Skeletal muscle satellite cell (primary cell): ENCODE data around the gene PEMT.

ENCODE experiments used
- H3K27me3 ChIP-seq: 2 replicates; pipeline ENCODE4 v1.7.0; 2013; ENCODE audit warnings: low read length; ENCODE audit not compliant: control insufficient read depth, insufficient read depth
- H3K36me3 ChIP-seq: 2 replicates; pipeline ENCODE4 v1.7.0; 2013; ENCODE audit warnings: mild to moderate bottlenecking, control low read depth, low read length; ENCODE audit not compliant: insufficient read depth
- H3K4me1 ChIP-seq: 2 replicates; pipeline ENCODE4 v1.7.0; 2013; ENCODE audit warnings: low read length; ENCODE audit not compliant: control insufficient read depth, insufficient read depth
- H3K4me2 ChIP-seq: 2 replicates; pipeline ENCODE4 v1.7.0; 2013; ENCODE audit warnings: mild to moderate bottlenecking, low read length
- H3K4me3 ChIP-seq: 2 replicates; pipeline ENCODE4 v1.7.0; 2013; ENCODE audit warnings: low read length
- H3K9ac ChIP-seq: 2 replicates; pipeline ENCODE4 v1.7.0; 2013; ENCODE audit warnings: mild to moderate bottlenecking, low read depth, low read length, moderate library complexity
- H3K9me3 ChIP-seq: replicated peaks from 2 replicates; pipeline ENCODE4 v1.7.0; 2013; ENCODE audit warnings: mild to moderate bottlenecking, control low read depth, low read length

PEMT gene

GRCh38 chr17:17567631-17568030 is 23.9 kb downstream of the PEMT start:
- Histone ChIP-seq H3K4me3 (no peak overlapping the region), H3K4me1 (no peaks in the 10 kb centered on the region), H3K27me3 (no peaks in the 10 kb centered on the region), H3K9me3 (no peaks in the 10 kb centered on the region), H3K36me3 (no peaks in the 10 kb centered on the region), H3K4me2 (no peak overlapping the region), H3K9ac (no peak overlapping the region)

- Histone ChIP-seq H3K4me1 (peaks cover 5% of the 10 kb centered on the region), H3K36me3 (no peaks in the 10 kb centered on the region), H3K4me3 (no peak overlapping the region), H3K4me2 (no peak overlapping the region), H3K9ac (no peak overlapping the region), H3K9me3 (no peaks in the 10 kb centered on the region), H3K27me3 (no peaks in the 10 kb centered on the region)
Measured at GRCh38 chr17:17566896-17567513, 24.5 kb downstream of the PEMT start.

DNA sequence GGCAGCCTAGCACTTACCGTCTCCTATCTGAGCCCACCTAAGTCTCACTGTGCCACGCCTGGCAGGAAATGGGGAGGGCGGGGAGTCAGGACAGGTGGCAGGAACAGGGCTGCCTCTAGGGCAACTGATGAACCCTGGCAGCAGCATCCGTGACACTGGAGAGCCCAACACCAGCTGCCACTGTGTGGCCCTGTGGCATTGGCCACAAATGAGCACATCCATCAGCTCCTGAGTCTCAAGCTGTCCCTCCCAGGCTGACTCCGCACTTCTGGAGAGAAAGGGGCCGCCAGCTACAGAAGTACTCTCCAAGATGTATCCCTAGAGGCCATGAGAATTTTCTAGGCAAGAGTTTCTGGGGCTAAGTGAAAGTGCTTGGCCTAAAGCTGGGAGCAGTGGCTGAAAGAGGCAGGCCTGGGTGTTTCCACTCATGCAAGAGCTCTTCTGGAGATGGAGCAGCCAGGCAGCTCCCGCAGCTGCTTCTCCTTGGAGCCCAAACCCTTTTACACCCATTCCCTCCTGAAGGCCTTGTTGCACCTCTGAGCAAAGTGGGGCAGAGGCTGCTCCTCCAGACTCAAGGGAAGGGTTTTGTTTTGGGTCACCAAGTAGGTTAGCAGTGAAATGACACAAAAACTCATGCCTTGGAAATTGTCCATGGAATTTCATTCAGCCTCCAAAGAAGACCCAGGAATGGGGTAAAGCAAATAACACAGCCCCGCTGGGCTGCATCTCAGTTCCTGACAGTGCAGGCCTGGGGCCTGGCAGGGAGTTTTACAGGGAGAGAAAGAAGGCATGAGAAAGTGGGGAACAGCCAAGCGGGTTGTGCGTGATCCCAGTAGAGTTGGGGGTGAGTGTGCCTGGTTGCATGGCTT is 25.8 kb downstream of the PEMT start:
- no peak overlapping the region for H3K9ac ChIP-seq
- H3K4me1 ChIP-seq: peaks cover 16% of the 10 kb centered on the region
- no peak overlapping the region for H3K4me3 ChIP-seq
- no peak overlapping the region for H3K4me2 ChIP-seq
- H3K27me3 ChIP-seq: no peaks in the 10 kb centered on the region
- H3K36me3 ChIP-seq: no peaks in the 10 kb centered on the region
- H3K9me3 ChIP-seq: no peaks in the 10 kb centered on the region

DNA sequence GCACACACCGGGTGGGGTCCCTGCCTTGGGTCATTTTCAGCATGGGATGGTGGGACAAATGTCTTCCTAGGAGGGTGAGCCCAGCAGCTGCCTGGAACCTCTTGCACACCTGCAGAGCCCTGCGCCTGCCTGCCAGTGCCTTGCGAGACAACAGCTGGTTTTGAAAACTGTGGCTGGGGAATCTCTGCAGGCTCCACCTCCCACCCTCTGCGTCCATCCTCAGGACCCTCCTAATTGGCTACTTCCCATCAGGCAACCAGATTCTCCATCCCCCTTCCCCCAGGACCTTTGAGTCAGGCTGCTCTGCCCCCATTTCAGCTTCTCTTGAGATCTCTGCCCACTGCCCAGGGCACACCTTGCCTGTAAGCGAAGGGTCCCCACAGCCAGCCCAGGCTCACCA is 26.6 kb downstream of the PEMT start:
- Histone ChIP-seq H3K9ac (no peak overlapping the region), H3K4me2 (no peak overlapping the region), H3K27me3 (no peaks in the 10 kb centered on the region), H3K4me3 (no peak overlapping the region), H3K4me1 (peaks cover 16% of the 10 kb centered on the region), H3K36me3 (no peaks in the 10 kb centered on the region), H3K9me3 (no peaks in the 10 kb centered on the region)

GRCh38 chr17:17564323-17564722 is 27.2 kb downstream of the PEMT start:
- H3K9me3 ChIP-seq: no peaks in the 10 kb centered on the region
- H3K4me2 ChIP-seq: no peak overlapping the region
- H3K36me3 ChIP-seq: no peaks in the 10 kb centered on the region
- H3K9ac ChIP-seq: no peak overlapping the region
- peaks cover 16% of the 10 kb centered on the region for H3K4me1 ChIP-seq
- no peaks in the 10 kb centered on the region for H3K27me3 ChIP-seq
- H3K4me3 ChIP-seq: no peak overlapping the region

DNA sequence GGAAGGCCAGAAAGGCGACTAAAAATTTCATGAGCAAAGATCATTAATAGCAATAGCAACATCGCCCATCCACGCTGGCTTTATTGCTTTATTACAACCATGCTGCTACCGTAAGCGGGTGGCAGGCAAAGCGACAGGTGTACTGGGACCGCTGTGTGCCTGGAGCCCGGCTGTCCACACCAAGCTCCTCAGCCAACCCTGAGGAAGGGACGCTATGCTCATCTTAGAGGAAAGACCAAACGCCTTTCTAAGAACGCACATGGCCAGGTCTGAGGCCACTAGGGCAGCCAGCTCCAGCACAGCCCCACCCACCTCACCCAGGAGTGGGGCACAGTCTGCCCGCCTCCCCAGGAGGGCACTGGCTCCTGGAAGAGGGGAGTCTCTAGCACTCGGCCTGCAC is 28.0 kb downstream of the PEMT start:
- Histone ChIP-seq H3K4me1 (peaks cover 16% of the 10 kb centered on the region), H3K9ac (no peak overlapping the region), H3K36me3 (no peaks in the 10 kb centered on the region), H3K27me3 (no peaks in the 10 kb centered on the region), H3K4me3 (no peak overlapping the region), H3K4me2 (no peak overlapping the region), H3K9me3 (no peaks in the 10 kb centered on the region)

GRCh38 chr17:17562146-17562511 is 29.4 kb downstream of the PEMT start:
- H3K9ac ChIP-seq: peak overlapping the region; percentile 60

GRCh38 chr17:17561408-17562145 is 29.9 kb downstream of the PEMT start:
- H3K27me3 ChIP-seq: no peaks in the 10 kb centered on the region
- H3K4me2 ChIP-seq: peak overlapping the region; percentile 69
- peaks cover 16% of the 10 kb centered on the region for H3K4me1 ChIP-seq
- H3K4me3 ChIP-seq: peak overlapping the region; percentile 44
- H3K36me3 ChIP-seq: no peaks in the 10 kb centered on the region
- peak overlapping the region; percentile 60 for H3K9ac ChIP-seq
- H3K9me3 ChIP-seq: no peaks in the 10 kb centered on the region

More at GRCh38 chr17:17562146-17562511, 29.4 kb downstream of the PEMT start:
- peaks cover 16% of the 10 kb centered on the region for H3K4me1 ChIP-seq
- H3K36me3 ChIP-seq: no peaks in the 10 kb centered on the region
- H3K4me3 ChIP-seq: peak overlapping the region; percentile 44
- H3K9me3 ChIP-seq: no peaks in the 10 kb centered on the region
- H3K27me3 ChIP-seq: no peaks in the 10 kb centered on the region
- H3K4me2 ChIP-seq: peak overlapping the region; percentile 69

DNA sequence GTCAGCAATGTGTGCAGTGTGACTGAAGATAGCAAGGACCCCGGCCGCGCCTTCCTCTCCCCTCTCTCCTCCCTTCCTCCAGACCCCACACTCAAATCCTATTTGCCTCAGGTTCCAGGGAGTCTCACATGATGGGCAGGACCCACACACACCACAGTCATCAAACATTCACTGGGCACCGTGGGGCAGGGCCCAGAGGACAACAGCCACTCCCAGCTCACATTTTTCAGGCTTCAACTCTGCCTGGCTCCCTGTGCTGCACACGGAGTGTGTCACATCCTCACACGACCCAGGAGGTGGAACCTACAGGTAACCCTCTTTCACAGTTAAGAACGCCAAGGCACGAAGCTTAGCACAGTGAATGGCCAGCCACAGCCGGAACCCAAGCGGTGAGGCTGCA is 30.5 kb downstream of the PEMT start:
- Histone ChIP-seq H3K9me3 (no peaks in the 10 kb centered on the region), H3K27me3 (no peaks in the 10 kb centered on the region), H3K4me2 (peak overlapping the region; percentile 69), H3K9ac (peak overlapping the region; percentile 60), H3K4me1 (peaks cover 16% of the 10 kb centered on the region), H3K36me3 (no peaks in the 10 kb centered on the region), H3K4me3 (no peak overlapping the region)

- H3K9me3 ChIP-seq: no peaks in the 10 kb centered on the region
- no peaks in the 10 kb centered on the region for H3K27me3 ChIP-seq
- peaks cover 16% of the 10 kb centered on the region for H3K4me1 ChIP-seq
- H3K4me2 ChIP-seq: no peak overlapping the region
- H3K4me3 ChIP-seq: no peak overlapping the region
- no peaks in the 10 kb centered on the region for H3K36me3 ChIP-seq
- H3K9ac ChIP-seq: no peak overlapping the region
Measured at GRCh38 chr17:17560167-17560566, 31.3 kb downstream of the PEMT start.

- no peaks in the 10 kb centered on the region for H3K27me3 ChIP-seq
- no peak overlapping the region for H3K4me3 ChIP-seq
- H3K4me1 ChIP-seq: peaks cover 16% of the 10 kb centered on the region
- H3K9me3 ChIP-seq: no peaks in the 10 kb centered on the region
- H3K4me2 ChIP-seq: no peak overlapping the region
- no peak overlapping the region for H3K9ac ChIP-seq
- no peaks in the 10 kb centered on the region for H3K36me3 ChIP-seq
Measured at GRCh38 chr17:17559164-17559563, 32.3 kb downstream of the PEMT start.
